IPS DF 19.7 (cell line): ENCODE results near the gene SMARCD3.

Experiments
- DNase-seq: peaks from one replicate; pipeline ENCODE4 v3.0.0-alpha.2; 2013; ENCODE audit warnings: low read depth, low spot score

The SMARCD3 gene

DNA sequence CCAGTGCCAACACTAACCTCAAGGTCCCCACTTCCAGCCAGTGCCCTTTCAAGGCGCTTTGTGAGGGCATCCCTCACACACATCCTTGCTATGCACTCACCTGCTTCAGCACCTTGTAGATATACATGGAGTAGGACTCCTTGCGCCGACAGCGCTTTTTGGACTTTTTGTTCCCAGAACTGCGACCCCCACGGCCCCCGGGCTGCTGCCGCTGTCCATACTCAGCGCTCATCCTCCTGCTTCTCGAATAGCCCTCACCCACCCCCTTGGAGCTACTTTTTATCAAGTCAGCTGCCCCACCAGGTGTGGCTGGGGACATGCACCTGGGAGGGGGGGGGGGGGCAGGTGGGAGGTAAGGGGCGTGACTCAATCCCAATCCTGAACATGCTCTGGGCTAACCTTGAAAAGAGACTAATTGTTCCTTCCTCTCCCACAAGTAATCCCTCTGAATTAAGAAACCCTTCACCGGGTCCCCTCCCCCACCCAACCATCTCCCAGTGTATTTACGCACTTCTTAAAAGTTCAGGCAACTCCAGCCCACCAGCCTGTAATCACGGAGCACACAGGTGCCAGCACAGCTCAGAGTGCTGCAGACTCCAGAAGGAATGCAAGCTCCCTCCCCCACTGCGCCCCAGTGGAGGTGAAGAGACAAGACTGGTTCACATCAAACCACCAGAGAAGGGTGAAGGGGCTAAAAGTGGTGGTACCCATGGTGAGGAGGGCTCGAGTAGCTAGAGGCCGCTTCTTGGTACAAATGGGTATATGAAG, 38.2 kb downstream of the SMARCD3 start, which contains the start of gene H2BK1:
Gene H2BK1, minus strand, starts transcription at position 402 of the 768 bp plus-strand sequence. Its CDS starts 170 bp downstream, at position 232.
- DNase-seq = peak; percentile 12

DNA sequence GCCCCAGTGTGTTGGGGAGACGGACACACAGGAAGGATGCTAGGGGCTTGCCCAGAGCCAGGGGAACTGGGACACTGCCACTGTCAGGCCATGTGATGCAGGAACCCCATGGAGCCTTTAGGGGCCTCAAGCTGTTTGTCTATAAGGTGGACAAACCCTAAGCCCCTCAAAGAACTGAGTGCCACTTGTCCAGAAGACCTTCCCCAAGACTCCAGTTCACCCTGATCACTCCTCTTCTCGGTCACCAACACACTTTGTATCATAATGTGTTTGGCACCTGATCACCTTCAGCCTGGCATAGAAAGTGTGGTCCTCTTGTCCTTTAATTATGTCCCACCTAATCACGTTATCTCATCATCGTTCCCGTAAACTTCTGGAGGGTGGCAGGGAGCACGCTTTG, 38.9 kb downstream of the SMARCD3 start:
- no peak for DNase-seq

DNA sequence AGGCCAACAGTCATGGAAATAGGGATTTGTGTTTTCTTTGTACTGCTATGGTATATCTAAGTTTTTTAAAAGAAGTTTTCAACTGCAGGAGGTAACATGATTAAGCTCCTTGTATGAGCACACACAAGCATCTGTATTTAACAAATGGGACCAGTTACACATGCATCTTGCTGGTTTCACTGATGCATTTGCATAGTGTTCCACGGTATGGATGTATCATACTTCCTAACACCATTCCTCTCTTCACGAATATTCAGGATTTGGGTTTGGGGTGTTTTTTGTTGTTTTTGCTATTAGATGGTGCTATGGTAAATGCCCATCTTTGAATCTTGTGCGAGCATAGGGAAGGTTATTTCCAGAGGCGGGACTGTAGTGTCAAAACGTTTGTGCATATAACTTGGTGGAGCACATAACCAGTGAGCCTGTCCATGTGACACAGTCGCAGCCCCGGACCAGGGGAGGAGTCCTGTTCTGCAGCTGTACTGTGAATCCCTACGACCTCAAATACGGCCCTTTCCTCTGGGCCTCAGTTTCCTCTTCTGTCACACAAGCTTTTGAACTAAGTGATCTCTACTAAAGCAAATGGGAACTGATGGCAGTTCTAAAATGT, 40.1 kb downstream of the SMARCD3 start:
- DNase-seq = no peak

DNA sequence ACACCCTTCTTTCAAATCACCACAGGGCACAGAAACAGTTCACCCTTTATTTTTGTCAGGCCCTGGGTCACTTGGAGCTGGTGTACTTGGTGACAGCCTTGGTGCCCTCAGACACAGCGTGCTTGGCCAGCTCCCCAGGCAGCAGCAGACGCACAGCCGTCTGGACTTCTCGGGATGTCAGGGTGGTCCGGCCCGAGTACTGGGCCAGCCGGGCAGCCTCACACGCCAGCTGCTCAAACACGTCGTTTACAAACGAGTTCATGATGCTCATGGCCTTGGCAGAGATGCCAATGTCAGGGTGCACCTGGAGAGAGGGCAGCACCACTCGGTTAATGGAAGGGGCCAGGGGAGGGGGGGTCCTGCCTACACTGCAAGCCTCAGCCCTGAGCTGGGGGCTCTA, 40.7 kb downstream of the SMARCD3 start:
- no peak for DNase-seq

DNA sequence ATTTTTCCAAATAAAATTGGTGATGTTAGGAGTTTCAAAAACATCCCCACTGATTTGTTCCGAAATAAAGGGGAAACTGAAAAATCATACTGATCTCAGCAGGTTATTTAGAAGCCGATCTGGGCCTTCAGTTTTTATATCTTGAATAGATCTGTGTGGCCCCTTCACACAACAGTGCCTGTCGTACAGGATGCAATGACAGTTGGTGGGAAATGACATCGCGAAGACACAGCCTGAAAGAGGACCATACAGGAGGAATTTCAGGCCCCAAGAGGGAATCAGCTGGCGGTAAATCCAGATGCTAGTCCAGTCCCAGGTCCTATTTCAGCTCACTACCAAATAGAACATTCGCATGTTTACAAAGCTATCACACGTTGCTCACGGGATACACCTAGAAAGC, 41.2 kb downstream of the SMARCD3 start:
- no peak for DNase-seq

DNA sequence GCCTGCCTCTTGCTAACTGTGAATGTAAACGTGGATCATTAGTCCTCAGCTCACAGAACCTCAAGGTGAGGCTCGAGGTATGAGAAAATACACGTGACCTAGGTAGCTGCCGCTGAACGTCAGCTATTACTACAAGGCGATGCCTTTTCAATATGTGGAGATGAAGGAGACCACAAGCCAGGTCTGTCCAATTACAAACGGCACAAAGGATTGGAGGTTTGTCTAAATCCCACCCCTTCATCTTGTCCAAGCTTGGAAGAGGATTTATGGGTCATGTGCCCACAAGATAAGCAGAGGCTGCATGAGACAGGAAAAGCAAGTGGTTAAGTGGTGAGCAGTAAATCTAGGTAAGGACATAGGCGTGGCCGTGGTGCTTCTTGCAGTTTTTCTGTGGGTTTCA, 41.6 kb downstream of the SMARCD3 start:
- DNase-seq = no peak

DNA sequence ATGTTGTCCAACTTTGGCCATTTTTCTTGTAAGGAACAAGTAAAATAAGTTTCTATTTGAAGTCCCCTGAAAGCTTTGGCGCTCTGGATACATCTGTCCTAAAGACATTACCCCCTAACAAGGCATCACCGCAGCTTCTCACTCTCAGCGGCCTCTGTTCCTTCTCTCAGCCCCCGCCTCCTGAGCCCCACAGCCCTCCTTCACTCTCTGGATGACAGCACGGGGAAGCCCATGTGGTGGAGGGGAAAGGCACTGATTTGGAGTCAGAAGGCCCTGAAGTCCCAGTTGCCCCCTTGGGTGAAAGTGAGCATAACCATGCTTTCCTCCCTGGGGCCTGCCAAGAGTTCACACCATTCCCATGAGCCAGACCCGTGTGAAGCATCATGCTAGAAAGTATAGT, 42.8 kb downstream of the SMARCD3 start:
- no peak for DNase-seq

DNA sequence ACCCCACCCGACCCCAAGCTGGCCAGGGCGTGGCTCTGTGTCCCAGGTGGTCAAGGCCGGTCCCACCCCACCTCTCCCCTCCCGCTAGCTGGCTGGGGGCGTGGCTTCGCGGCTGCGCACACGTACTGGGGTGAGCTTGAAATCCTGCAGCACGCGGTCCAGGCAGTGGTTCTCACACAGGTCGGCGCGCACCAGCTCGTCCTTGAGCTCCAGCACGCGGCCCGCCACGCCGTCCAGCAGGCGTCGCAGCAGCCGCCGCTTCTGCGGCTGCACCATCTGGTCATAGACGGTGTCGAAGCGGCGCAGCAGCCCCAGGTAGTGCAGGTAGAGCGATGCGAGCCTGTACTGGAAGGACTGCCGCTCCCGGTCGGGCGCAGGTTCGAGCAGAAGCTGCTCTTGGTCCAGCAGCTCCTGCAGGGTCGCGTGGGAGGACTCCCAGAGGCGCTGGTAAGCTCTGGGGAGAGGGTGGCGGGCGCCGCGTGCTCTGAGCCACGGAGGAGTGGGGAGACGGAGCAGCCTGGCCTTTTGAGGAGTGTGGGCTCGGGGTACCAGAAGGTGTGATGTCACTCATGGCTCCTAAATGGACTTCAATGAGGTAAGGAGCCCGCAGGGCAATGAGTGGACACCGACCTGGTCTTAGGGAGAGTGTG, 44.0 kb downstream of the SMARCD3 start:
- DNase-seq = no peak

DNA sequence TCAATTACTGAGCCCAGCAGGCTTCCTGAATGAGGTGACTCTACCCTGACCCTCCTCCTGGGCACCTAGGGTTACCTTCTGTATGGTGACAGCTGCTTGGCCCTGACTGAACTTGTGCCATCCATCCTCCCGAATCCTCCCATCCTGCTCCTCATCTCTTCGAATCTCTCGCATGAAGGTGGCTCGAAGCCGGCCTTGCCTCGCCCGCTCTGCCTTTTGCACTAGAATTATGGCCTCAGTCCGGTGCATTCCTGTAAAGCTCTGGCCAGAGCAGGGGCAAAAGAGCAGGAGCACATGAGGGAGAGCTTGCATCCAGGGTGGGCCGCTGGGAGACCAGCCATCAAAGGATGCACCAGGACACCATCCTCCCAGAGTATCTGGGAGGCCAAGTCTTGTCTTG, 45.7 kb downstream of the SMARCD3 start:
- no peak for DNase-seq

DNA sequence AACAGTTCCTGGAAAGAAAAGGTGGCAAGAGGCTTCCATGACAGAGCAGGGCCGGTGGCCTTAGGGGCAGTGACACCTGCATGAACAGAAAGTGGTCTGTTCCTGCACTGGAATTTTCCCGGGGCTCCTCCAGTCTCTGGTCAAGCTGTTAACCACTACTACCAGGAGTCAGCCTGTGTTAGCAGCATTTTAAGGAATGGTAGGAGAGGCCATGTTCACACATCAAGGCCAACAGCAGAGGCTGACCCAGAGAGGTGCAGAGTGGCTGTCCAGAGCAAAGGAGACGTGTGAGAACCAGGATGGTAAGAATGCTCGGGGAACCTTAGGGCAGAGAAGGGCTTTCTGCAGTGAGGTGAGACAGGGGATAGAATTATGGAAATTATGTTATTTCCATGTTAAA, 46.7 kb downstream of the SMARCD3 start:
- DNase-seq = no peak

DNA sequence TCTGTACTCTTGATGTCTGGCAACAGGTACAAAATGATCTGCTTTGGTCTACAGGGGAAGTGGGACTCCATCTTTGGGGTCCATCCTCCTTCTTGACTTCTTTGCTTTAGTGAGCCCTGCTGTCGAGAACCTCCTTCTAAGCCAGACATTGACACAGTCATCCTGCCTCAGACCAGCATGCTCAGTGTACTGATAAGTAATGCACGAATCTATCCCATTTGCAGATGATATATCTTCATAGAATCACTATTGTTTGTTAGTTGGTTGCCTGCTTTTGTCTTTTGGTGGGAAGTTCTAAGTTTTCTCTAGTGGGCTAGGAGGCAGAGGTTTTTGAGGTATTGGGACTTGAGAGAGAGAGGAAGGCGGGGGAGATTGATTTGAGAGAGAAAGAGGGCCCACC, 47.1 kb downstream of the SMARCD3 start:
- no peak for DNase-seq

DNA sequence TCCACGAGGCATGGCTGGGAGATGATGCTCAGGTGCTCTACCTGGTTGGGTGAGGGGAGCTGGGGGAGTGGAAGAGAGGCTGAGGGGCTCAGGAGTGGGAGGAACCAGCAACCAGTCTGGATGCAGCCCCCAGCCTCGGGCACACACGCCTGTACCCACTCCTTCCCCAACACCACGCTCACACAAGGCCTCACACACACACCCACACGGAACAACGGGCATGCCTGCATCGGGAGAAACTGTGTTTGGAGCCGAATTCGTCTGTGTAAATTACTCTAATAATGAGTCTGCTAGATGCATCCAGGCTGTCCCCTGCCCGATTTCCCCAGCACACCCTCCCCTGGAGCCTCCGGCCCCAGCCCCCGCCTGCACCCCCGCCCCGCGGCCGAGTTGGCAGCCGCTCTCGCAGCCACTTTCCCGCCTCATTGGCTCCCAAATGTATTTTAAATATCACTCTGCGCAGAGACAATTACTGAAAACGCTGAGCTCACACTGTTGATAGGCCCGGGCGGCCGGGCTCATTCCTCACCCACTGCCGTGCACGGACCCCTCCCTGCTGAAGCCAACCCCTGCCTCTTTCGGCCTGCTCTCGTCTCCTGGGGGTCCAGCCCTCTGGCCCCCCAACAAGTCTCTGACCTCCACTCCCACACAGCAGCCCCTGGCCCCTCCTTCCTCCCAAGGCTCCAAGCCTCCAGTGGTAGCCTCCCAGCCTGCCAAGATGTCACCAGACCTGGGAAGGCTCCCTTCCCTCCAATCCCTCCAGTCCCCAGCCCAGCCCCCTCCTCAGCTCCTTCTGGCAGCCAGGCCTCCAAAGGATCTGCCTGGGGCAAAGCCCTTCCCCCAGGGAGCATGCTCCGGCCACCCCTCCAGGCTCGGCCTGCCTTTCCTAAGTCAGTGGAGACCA, 49.3 kb downstream of the SMARCD3 start:
- no peak for DNase-seq

DNA sequence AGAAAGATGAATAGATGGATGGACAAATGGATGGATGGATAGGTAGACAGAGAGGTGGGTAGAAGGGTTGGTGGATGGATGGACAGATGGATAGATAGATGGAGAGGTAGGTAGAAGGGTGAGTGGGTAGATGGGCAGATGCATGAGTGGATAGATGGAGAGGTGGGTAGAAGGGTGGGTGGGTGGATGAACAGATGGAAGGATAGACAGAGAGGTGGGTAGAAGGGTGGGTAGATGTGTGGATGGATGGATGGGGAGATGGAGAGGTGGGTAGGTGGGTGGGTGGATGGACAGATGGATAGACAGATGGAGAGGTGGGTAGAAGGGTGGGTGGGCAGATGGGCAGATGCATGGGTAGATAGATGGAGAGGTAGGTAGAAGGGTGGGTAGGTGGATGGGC, 50.6 kb downstream of the SMARCD3 start:
- no peak for DNase-seq

DNA sequence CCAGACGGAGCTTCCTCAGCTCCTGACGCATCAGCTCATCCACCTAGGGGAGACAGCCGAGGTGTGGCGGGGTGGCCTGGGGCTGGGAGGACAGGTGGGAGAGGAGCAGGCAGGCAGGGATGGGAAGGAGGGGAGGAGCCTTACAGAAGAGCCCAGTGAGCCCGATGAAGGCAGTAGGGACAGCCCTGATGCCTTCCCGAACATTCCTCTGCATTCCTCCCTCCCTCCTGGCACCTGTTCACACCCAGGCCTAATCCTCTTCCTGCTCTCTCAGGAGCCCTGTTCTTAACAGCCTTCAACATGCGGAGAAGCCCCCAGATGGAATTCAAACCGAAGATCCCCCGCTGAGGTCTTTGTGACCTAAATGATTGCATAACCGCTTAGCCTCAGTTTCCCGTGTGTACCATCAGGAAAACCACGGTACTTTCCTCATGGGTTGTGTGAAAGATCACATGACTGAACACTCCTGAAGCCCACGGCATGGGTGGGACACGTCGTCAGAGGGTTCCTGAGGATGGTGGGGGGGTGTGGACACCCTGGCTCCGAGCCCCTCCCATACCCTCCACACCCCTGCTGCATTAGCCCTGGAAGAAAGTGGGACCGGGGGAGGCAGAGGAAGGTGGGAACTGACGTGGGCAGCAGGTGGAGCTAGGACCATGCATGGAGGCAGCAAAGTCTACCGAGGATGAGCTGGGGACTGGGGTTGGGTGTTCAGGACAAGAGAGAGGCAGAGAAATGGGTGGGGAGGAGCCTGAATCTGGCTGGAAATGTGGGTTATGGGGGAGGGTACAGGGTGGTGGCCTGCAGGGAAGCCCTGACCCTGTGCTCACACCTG, 52.7 kb downstream of the SMARCD3 start:
- DNase-seq = no peak

DNA sequence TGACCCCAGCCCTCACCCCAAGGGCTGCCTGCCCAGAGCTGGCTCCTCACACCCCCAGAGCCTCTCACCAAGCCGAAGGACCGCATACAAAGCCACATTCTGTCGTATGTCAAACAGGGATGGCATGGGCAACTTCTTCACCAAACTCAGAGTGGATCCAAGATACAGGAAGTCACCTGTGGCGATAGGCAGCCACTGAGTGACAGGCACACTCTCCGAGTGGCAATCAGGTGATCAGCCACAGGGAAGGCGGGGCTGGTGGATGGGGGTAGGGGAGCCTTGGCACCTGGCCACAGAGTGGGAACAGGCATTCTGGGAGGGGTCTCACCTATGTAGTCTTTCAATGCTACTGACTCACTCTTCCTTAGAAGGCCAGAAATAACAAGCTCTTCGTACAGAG, 54.3 kb downstream of the SMARCD3 start:
- DNase-seq = no peak

DNA sequence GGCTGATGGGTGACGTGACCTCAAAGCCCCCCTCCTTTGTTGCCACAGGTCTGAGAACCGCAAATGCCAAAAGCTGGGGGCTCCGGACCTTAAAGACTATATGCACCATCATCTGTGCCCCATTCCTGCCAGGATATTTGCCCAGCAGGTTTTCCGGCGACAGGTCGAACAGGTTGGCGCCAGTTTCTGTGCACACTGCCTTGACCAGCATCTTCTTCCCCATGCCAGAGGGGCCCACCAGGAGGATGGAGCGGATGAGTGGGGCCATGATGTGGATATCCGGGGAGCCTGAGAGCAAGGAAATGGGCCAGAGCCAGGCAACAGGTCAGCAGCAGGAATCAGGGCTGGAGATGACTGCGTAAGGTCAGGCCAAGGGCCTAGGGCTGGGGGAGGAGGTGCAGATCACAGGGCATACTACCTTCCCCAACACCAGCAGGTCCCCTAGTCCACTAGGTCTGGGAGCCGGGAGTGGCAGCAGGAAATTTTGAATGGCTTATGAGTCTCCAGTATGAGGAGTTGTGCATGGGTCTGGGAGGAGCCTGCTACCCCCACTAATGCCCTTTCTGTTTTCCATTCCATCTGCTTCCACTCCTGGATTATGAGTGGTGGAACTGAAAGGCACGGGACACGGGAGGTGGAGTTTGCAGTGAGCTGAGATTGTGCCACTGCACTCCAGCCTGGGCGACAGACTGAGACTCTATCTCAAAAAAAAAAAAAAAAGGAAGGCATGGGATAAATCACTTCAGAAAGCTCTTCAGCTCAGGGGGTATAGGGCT, 55.1 kb downstream of the SMARCD3 start:
- DNase-seq = no peak

DNA sequence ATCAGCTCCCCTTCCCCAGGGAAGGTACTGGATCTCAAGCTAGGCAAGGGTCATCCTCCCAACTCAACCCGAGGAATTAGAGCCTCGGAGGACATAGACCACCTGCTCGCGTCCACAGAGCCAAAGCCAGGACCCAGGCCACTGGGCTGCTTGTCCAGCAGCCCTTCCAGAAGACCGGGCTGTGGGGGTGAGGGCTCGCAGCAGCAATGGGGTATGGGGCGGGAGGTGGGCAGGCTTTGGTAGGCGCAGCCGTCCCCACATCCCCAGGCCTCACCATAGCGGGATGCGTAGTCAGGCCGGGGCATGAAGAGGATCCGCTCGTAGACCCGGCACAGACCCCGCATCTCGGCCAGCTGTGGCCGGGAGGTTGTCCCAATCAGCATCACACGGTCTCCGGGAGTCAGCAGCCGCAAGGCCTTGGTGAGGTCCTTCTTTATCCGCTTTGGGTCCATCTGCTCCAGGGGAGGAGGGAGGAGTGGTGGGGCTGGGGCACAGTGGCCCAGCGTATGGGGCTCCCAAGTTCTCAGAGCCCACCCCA, 56.4 kb downstream of the SMARCD3 start:
- no peak for DNase-seq

DNA sequence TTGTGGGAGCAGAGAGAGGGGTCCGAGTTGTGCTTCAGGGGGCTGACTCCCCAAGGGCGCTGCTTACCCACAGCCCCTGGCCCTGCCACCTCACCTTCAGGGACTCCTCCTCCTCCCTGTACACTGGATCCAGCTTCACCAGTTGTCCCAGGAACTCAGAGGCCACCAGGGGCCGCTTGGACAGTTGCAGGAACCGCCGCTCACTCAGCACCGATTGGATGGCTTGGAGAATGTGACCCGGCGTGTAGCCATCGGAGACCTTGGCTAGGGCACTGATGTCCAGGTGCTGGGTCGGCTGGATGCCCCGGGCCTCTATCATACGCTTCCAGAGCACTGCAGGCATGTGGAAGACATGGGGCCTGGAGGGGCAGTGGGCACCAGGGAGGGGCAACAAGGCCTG, 57.0 kb downstream of the SMARCD3 start:
- DNase-seq = no peak

DNA sequence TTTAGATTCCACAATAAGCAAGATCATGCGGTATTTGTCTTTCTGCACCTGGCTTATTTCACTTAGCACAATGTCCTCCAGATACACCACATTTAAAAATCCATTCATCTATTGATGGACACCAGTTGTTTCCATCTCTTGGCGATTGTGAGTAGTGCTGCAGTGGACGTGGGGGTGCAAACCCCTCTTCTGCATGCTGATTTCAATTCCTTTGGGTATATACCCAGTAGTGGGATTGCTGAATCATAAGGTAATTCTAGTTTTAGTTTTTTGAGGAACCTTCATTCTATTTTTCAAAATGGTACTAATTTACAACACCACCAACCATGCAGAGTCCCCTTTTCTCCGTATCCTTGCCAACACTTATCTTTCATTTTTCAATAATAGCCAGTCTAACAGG, 59.5 kb downstream of the SMARCD3 start:
- no peak for DNase-seq
